Muscle of arm (tissue), 12 donors: ENCODE results near the gene SERPINE1. TPM values are rescaled to one million over a fixed set of nuclear protein-coding genes. Genes with fewer than 3 reads are reported as not detected.

Experiments used
- DNase-seq: peaks from one replicate; pipeline ENCODE4 v3.0.0-alpha.2; 2013
- polyA plus RNA-seq, 12 donors: library from polyadenylated mRNA; unstranded; fragments of 120-200 nt; gene quantifications; one replicate each; pipeline ENCODE4 v1.2.1, GENCODE V29; 2013; ENCODE audit not compliant: insufficient read length in 12 of 12

Gene SERPINE1
- polyA plus RNA-seq, 12 donors = 1.7 to 10.0 (median 3.0) TPM; not detected in 1

DNA sequence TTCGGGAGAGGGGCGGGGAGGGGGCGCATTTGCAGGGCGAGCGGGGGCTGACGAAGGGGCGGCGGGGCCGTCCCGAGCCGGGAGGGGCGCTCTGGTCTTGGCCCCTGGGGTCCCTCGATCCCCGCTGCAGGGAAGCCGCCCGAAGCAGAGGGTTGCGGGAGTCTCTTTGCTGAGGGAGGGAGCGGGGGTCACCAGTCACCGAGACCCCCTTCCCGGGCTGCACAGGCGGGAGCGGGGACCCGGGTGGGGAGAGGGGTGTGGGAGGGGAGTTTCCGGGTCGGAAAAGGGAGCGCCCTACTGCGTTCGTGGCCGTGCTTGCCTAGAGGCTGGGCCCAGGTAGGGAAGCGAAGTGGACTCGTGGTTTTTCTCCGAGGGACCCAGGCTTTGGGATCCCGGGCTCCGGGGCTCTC lies 27.8 kb downstream of the SERPINE1 start:
- no peak for DNase-seq

DNA sequence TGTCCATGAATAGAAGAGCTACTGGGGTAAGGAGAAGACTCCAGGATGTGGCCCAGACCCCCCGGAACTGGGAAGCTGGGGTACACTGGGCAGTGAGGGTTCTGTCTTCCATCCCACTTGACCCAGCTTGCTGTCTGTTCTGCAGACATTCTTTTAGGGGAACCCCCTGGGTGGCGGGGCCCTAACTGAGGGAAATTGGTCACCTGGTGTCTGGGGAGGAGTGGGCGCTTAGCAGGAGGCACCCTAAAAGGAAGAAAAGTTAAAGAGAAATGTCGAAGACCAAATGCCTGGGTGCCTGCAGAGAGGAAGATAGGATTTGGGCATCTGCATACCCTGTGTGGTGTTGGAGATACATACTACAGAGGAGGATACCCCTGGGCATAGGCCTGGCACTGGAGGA lies 28.4 kb downstream of the SERPINE1 start:
- no peak for DNase-seq

DNA sequence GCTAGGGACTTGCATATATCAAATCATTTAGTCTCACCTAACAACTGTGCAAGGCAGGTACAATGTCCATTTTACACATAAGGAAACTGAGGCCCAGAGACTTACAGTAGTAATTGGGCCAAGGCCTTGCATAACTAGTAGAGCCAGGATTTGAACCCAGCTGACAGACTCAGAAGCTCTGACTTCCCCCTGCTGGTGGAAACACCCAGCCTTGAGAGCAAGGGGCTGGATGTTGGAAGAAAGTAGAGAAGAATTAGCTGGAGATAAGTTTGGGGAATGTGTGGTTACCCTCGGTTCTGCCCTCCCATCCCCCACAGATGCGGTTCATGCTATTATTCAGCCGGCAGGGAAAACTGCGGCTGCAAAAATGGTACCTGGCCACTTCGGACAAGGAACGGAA lies 29.4 kb downstream of the SERPINE1 start:
- no peak for DNase-seq

GRCh38 chr7:101156866-101157589 lies 30.1 kb downstream of the SERPINE1 start:
- no peak for DNase-seq

GRCh38 chr7:101159696-101160674 lies 33.1 kb downstream of the SERPINE1 start:
- no peak for DNase-seq

GRCh38 chr7:101160910-101161309 lies 34.0 kb downstream of the SERPINE1 start:
- DNase-seq = no peak

- DNase-seq = no peak
These were observed 35.0 kb downstream of the SERPINE1 start for GRCh38 chr7:101161692-101162471.

GRCh38 chr7:101162551-101163278 lies 35.8 kb downstream of the SERPINE1 start:
- no peak for DNase-seq

GRCh38 chr7:101163279-101164070 lies 36.6 kb downstream of the SERPINE1 start:
- no peak for DNase-seq

DNA sequence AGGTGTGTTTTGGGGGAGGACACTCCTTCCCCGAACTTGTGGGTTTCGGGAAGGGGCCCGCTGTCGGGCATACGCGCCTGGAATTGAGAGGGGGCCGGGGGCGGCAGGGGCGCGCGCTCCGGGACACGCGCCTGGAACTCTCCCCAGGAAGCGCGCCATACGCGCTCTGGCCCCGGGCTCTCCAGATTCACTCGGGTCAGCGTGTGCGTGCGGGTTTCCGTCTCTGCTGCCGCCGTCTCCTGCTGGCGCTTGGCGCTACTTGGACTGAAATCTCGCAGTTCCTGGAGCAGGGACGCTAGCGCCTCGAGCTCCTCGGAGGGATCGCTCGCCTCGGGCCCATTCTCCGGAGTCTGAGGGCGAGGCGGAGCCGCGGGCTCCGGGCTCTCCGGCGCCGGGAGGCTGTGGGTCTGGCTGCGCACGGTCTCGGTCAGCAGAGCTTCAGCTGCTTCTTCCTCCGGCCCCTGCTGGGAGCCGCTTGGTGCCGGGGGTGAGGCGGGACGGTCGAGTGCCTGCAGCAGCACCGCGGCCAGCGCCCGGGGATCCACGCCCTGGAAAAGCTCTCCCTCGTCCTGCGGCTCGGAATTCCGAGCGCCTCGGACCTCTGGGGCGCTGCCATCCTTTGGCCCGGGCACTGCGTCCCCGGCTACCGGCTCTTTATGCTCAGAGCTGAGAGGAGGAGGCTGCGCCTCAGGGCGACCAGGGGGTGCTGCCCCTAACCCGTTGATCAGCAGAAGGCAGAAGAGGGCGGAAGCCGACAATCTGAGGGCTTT lies 37.4 kb downstream of the SERPINE1 start:
- no peak for DNase-seq

GRCh38 chr7:101165075-101165957 lies 38.4 kb downstream of the SERPINE1 start, which contains the start of gene VGF:
Gene VGF, minus strand, starts transcription at chr7:101165569. Its CDS starts 726 bp downstream, at chr7:101164843.
- peak; percentile 90 for DNase-seq

DNA sequence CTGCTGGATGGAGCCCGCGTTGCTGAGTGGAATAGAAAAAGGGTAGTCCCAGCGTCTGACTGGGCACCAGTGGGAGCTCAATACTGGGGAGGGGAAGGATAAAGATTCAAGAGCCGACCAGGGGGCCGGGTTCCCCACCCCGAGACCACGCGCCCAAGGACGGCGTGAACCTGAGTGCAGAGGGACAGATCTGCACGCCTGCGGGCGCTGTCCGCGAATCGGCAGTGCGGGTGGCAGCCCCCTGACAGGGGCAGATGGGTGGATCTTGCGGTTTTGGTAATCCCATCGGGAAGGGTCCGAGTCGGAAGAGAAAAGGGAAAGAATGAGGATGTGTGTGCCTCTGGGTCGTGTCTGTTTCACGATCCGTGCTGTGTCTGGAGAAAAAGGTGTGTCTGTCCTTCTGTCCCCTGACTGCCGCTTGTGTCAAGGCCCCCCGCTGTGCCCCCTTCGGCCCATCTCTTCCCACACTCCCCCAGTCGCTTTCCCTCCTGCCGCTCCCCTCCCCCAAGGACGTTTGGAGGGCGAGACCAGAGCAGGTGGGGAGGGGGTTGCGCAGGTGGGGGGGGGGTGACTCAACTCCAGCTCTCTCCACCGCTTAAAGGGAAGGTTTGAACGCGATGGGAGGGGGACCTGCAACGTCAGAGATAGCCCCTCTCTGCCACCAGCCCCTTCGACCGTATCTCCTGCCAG lies 39.2 kb downstream of the SERPINE1 start:
- no peak for DNase-seq

- no peak for DNase-seq
These were observed 39.7 kb downstream of the SERPINE1 start for GRCh38 chr7:101166648-101166908.

DNA sequence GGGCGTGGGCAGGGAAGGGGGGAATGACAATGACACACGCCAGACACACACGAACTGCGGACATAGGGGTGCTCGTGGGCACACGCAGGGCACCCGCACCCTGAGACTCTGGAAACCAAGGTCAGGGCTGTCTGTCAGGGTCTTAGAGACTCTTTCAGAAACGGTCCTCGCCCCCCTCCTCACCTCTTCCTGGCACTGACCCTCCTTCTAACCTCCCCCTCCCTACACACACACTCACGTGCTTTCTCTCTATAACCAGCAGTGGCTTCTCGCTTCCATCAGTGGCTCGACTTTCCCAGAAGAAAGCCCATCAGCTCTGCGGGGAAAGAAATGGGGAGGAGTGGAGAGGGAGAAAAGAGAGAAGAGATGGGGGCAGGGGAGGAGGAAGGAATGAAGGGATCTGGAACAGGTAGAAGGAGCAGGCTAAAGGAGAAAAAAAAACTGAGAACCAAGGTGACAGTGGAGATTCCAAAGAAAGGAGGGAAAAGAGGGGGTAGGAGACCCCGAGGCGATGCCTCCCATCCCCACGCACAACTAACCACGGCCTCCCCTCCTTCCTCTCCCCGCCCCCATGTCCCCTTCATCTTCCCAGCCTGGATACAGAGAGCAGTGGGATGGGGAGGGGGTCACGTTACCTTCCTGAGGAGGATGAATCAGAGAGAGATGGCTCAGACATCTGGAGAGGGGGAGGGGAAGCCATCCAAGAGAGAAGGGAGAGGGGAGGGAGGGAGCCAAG lies 40.2 kb downstream of the SERPINE1 start:
- DNase-seq = no peak

GRCh38 chr7:101167645-101168411 lies 40.9 kb downstream of the SERPINE1 start:
- DNase-seq = no peak

DNA sequence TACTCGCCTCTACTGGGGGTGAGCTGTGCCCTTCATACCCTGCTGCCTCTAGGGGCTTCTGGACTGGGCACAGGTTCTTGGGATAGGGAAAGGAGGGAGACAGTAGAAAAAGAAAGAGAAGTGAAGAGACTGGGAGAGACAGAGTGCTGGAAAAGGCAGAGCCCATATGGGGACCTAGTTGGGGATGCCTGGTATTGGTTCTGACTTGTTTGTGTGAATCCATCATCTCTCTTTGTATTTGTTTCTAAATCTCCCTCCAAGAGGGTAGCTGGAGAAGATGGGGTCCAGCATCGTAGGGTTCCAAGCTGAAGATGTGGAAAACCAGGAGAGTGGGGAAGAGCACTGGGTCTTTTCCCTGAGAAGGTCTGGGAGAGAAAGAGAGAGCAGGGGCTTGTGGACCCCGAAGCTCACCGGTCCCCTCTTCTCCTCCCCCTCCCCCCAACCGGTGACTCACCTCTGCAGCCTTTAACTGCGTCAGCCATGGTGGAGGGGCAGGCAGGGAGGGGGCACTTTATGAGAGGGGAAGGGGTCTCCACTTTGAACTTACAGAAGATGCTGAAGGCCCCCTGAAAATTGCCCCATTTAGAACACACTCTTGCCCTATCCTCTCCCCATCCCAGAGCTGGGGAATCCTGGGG lies 41.6 kb downstream of the SERPINE1 start:
- no peak for DNase-seq
